Right atrium auricular region (tissue), 2 donors: ENCODE data around the gene RND3. TPM values are rescaled to one million over a fixed set of nuclear protein-coding genes. Genes with fewer than 3 reads are reported as not detected.
A peak's percentile ranks its signal among the peaks of the same experiment; 100 is the strongest.

Experiments
- DNase-seq: peaks from one replicate; pipeline ENCODE4 v3.0.0-alpha.2; 2019; ENCODE audit warnings: low spot score
- H3K27ac ChIP-seq, 2 donors: fragments of 200-600 bp; sonication (generic); 1 replicate in 1 of 2; 2 replicates in 1 of 2; pipeline ENCODE4 v1.5.1; 2016 to 2019
- H3K27me3 ChIP-seq, 2 donors: fragments of 200-600 bp; sonication (generic); one replicate each; pipeline versions ENCODE4 v1.5.1 to v1.6.0; 2017 to 2019
- H3K36me3 ChIP-seq: fragments of 200-600 bp; sonication (generic); one replicate; pipeline ENCODE4 v1.5.1; 2016
- H3K4me1 ChIP-seq, 2 donors: fragments of 200-600 bp; sonication (generic); one replicate each; pipeline versions ENCODE4 v1.5.1 to v1.6.0; 2017 to 2019
- H3K4me3 ChIP-seq, 2 donors: fragments of 200-600 bp; sonication (generic); 1 replicate in 1 of 2; 2 replicates in 1 of 2; pipeline ENCODE4 v1.5.1; 2017 to 2019; ENCODE audit warnings: mild to moderate bottlenecking in 1 of 2, moderate library complexity in 1 of 2
- H3K9me3 ChIP-seq, 2 donors: fragments of 200-600 bp; sonication (generic); one replicate each; pipeline ENCODE4 v1.5.1; 2019
- CTCF ChIP-seq, 2 donors: fragments of 200-600 bp; sonication (generic); IDR thresholded peaks; one replicate each; pipeline ENCODE4 v1.5.1; 2019; ENCODE audit warnings: antibody characterized with exemption in 2 of 2
- total RNA-seq, 2 donors: library from RNA; depleted of rRNA; stranded (reverse); fragments of >200 nt; gene quantifications; one replicate each; pipeline ENCODE4 v1.1.0, GENCODE V29; 2016

Gene RND3
- total RNA-seq, 2 donors from 2014 or later: 9.6 to 25.4 TPM

- H3K4me1 ChIP-seq: peaks cover 0 to 71% of the 10 kb centered on the region in 2 donors
- H3K4me3 ChIP-seq: no peak overlapping the region
Observed at GRCh38 chr2:150482111-150482510, 5.4 kb downstream of the RND3 start.

GRCh38 chr2:150480971-150481830 is 6.3 kb downstream of the RND3 start:
- H3K27ac ChIP-seq: peak overlapping the region; percentile 9 to 97
- H3K4me3 ChIP-seq: no peak overlapping the region
- no peak for TF ChIP-seq CTCF (IDR thresholded peaks at IDR 0.05)
- H3K9me3 ChIP-seq: no peaks in the 10 kb centered on the region
- peaks cover 0 to 80% of the 10 kb centered on the region in 2 donors for H3K4me1 ChIP-seq
- H3K36me3 ChIP-seq: no peaks in the 10 kb centered on the region
- no peaks in the 10 kb centered on the region for H3K27me3 ChIP-seq
- no peak for DNase-seq

More at GRCh38 chr2:150482111-150482510, 5.4 kb downstream of the RND3 start:
- peak overlapping the region; percentile 9 to 97 for H3K27ac ChIP-seq
- H3K9me3 ChIP-seq: no peaks in the 10 kb centered on the region
- no peaks in the 10 kb centered on the region for H3K36me3 ChIP-seq
- TF ChIP-seq CTCF (IDR thresholded peaks at IDR 0.05): no peak
- no peaks in the 10 kb centered on the region for H3K27me3 ChIP-seq
- no peak for DNase-seq

- H3K4me1 ChIP-seq: peaks cover 0 to 87% of the 10 kb centered on the region in 2 donors
- DNase-seq: peak; percentile 65
- H3K27ac ChIP-seq: peak overlapping the region in 1 of 2 donors; percentile 51
Observed at GRCh38 chr2:150480241-150480640, 7.2 kb downstream of the RND3 start.

GRCh38 chr2:150479075-150479915 is 8.2 kb downstream of the RND3 start:
- no peaks in the 10 kb centered on the region for H3K27me3 ChIP-seq
- H3K27ac ChIP-seq: peak overlapping the region in 1 of 2 donors; percentile 51
- peaks cover 0 to 87% of the 10 kb centered on the region in 2 donors for H3K4me1 ChIP-seq
- no peak overlapping the region for H3K4me3 ChIP-seq
- no peak for TF ChIP-seq CTCF (IDR thresholded peaks at IDR 0.05)
- DNase-seq: no peak
- H3K36me3 ChIP-seq: no peaks in the 10 kb centered on the region
- no peaks in the 10 kb centered on the region for H3K9me3 ChIP-seq

More at GRCh38 chr2:150480241-150480640, 7.2 kb downstream of the RND3 start:
- H3K27me3 ChIP-seq: no peaks in the 10 kb centered on the region
- H3K36me3 ChIP-seq: no peaks in the 10 kb centered on the region
- TF ChIP-seq CTCF (IDR thresholded peaks at IDR 0.05): no peak
- H3K9me3 ChIP-seq: no peaks in the 10 kb centered on the region
- no peak overlapping the region for H3K4me3 ChIP-seq

GRCh38 chr2:150478200-150478974 is 9.1 kb downstream of the RND3 start:
- no peak for TF ChIP-seq CTCF (IDR thresholded peaks at IDR 0.05)
- H3K27ac ChIP-seq: peak overlapping the region; percentile 50 to 51
- peaks cover under 1% of the 10 kb centered on the region for H3K36me3 ChIP-seq
- H3K4me1 ChIP-seq: peaks cover 0 to 80% of the 10 kb centered on the region in 2 donors
- no peak overlapping the region for H3K4me3 ChIP-seq
- H3K27me3 ChIP-seq: no peaks in the 10 kb centered on the region
- DNase-seq: no peak
- no peaks in the 10 kb centered on the region for H3K9me3 ChIP-seq
